ENCODE data around the gene MT1M. TPM values are rescaled to one million over a fixed set of nuclear protein-coding genes. Genes with fewer than 3 reads are reported as not detected.

The MT1M gene
- total RNA-seq, 2 donors from 2014 or later: 5.2 to 9.9 TPM

DNA sequence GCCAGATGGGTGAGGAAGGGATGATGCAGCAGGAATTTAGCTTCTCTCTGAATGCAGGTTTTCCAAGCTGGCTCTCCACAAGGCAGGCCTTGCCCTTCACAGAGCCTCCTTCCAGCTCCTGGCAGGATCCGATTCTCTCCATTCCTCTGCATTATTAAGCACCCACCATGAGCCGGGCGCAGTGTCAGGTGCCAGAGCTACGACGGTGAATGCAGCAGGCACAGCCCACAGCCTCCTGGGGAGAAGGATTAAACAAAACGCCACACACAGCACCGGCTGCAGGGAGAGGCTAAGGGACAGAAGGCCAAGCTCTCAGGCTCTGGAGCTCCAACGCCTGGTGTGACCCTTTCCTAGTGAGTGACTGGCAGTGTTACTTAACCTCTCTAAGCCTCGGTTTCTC, 31.1 kb upstream of the MT1M start:
- TF ChIP-seq, protein P1, sequence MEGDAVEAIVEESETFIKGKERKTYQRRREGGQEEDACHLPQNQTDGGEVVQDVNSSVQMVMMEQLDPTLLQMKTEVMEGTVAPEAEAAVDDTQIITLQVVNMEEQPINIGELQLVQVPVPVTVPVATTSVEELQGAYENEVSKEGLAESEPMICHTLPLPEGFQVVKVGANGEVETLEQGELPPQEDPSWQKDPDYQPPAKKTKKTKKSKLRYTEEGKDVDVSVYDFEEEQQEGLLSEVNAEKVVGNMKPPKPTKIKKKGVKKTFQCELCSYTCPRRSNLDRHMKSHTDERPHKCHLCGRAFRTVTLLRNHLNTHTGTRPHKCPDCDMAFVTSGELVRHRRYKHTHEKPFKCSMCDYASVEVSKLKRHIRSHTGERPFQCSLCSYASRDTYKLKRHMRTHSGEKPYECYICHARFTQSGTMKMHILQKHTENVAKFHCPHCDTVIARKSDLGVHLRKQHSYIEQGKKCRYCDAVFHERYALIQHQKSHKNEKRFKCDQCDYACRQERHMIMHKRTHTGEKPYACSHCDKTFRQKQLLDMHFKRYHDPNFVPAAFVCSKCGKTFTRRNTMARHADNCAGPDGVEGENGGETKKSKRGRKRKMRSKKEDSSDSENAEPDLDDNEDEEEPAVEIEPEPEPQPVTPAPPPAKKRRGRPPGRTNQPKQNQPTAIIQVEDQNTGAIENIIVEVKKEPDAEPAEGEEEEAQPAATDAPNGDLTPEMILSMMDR (IDR thresholded peaks at IDR 0.05): no peak
- peaks cover 0 to 9% of the 10 kb centered on the region in 2 donors for H3K4me1 ChIP-seq

DNA sequence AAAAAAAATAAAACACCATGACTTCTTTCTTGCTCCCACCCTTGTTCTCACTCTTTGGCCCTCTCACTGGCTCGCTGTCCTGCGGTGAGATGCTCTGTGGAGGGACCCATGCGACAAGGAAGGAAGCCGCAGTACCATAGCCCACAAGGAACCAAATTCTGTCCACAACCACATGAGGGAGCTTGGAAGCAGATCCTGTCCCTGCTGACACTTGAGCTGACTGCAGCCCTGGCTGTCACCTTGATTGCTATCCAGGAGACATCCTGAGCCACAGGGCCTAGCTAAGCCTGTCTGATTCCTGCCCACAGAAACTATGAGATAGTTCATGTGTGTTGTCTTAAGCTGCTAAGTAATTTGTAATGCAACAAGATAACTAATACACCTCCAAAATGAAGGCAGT, 28.9 kb upstream of the MT1M start:
- Histone ChIP-seq H3K4me1 (peaks cover 0 to 28% of the 10 kb centered on the region in 2 donors), H3K27ac (peak overlapping the region; percentile 54 to 58), H3K36me3 (no peaks in the 10 kb centered on the region), H3K27me3 (no peaks in the 10 kb centered on the region), H3K9me3 (no peaks in the 10 kb centered on the region), H3K4me3 (no peak overlapping the region)
- DNase-seq (ENCODE audit: low spot score): no peak
- TF ChIP-seq, protein P1 (IDR thresholded peaks at IDR 0.05): peak; percentile 41 to 71

More for the DNA sequence above, 31.1 kb upstream of the MT1M start:
- Histone ChIP-seq H3K27ac (no peak overlapping the region), H3K9me3 (no peaks in the 10 kb centered on the region), H3K4me3 (no peak overlapping the region), H3K27me3 (no peaks in the 10 kb centered on the region), H3K36me3 (no peaks in the 10 kb centered on the region)
- DNase-seq (ENCODE audit: low spot score): no peak

DNA sequence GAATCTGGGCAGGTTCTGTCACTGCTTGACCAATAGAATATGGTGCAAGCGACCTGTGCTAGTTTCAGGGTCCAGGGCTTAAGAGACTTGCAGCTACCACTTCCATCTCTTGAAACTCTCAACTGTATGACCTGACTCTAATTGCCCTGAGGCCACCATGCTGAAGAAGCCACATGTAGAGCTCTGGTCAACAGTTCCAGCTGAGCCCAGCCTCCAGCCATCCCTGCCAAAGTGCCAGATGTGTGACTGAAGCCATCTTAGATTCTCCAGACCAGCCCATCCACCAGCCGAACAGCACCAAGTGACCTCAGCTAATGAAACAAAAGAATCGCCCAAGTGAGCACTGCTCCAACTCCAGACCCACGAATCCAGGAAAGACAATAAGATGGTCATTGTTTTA, 27.5 kb upstream of the MT1M start:
- Histone ChIP-seq H3K9me3 (no peaks in the 10 kb centered on the region), H3K27ac (peak overlapping the region; percentile 92 to 98), H3K27me3 (no peaks in the 10 kb centered on the region), H3K4me1 (peaks cover 0 to 42% of the 10 kb centered on the region in 2 donors), H3K4me3 (no peak overlapping the region), H3K36me3 (no peaks in the 10 kb centered on the region)
- TF ChIP-seq, protein P1 (IDR thresholded peaks at IDR 0.05): no peak
- no peak for DNase-seq (ENCODE audit: low spot score)

DNA sequence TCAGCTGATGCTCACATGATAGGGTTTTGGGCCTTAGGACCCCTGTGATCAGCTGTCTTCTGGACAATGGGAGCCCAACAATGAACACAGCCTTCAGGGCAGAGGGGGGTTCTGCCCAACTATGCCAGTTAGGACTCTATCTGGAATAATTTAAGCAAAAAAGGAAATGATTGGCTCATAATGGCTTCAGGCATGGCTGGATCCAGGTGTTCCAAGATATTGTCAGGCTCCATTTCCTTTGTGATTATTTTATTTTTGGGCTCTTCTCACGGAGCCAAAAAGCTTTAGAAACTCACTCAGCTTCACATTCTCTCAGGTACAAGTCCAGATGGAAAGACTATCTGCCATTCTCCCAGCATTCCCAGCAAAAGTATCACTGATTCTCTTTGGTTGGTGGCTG, 27.0 kb upstream of the MT1M start:
- H3K27ac ChIP-seq: peak overlapping the region; percentile 92 to 98
- TF ChIP-seq, protein P1 (IDR thresholded peaks at IDR 0.05): no peak
- no peaks in the 10 kb centered on the region for H3K9me3 ChIP-seq
- peaks cover 0 to 47% of the 10 kb centered on the region in 2 donors for H3K4me1 ChIP-seq
- no peak overlapping the region for H3K4me3 ChIP-seq
- no peaks in the 10 kb centered on the region for H3K27me3 ChIP-seq
- no peak for DNase-seq (ENCODE audit: low spot score)
- no peaks in the 10 kb centered on the region for H3K36me3 ChIP-seq

DNA sequence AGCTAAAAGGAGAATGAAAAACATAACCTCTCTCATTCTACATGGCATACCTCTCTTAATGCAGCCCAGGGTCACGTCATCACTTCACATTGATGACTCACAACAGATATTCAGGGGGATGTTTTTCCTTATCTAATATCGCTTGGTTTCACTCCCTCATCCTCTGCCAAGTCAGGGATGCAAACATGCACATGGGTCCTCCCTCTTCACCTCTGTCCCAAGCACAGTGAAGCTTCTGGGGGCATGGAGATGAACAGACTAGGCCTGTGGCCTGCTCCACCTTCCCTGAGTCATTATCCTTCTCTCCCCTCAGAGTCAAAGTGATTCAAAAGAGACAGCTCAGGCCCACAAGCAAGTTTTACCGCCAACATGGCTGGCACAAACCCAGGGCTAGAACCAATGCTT, 26.4 kb upstream of the MT1M start:
- TF ChIP-seq, protein P1 (IDR thresholded peaks at IDR 0.05): no peak
- peaks cover 0 to 53% of the 10 kb centered on the region in 2 donors for H3K4me1 ChIP-seq
- no peaks in the 10 kb centered on the region for H3K36me3 ChIP-seq
- no peaks in the 10 kb centered on the region for H3K9me3 ChIP-seq
- peak overlapping the region; percentile 92 to 98 for H3K27ac ChIP-seq
- H3K4me3 ChIP-seq: no peak overlapping the region
- H3K27me3 ChIP-seq: no peaks in the 10 kb centered on the region
- DNase-seq (ENCODE audit: low spot score): peak; percentile 80

DNA sequence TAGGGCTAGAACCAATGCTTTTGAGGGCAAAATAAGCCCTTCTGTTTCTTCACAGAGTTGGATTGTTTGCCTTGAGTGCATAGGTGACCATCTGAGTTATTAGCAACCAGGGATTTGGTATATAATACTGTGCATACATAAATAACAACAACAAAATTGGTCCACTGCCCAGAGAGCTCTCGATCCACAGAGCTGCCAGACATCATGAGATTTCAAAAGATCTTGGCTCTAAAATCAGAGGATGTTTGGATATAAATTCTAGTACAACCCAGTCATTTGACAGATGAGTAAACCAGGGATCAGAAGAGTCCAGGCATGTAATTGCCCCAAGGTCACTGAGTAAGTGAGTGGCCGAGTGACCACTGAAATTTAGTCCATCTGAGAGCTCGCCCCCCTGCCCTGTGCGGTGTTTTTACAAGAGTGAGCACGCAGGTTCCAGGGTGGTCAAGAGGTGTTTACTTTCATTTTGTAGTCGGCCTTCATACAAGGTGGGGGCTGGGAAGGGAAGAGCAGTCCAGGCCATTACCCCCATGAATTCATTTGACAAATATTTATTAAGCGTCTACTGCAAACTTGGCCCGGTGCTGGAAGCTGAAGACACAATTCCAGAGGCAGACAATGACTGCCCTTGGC, 25.9 kb upstream of the MT1M start:
- H3K36me3 ChIP-seq: no peaks in the 10 kb centered on the region
- TF ChIP-seq, protein P1 (IDR thresholded peaks at IDR 0.05): no peak
- H3K4me1 ChIP-seq: peaks cover 0 to 58% of the 10 kb centered on the region in 2 donors
- peak overlapping the region in 1 of 2 donors; percentile 1 for H3K4me3 ChIP-seq
- no peaks in the 10 kb centered on the region for H3K9me3 ChIP-seq
- DNase-seq (ENCODE audit: low spot score): peak; percentile 74
- peak overlapping the region; percentile 92 to 98 for H3K27ac ChIP-seq
- no peaks in the 10 kb centered on the region for H3K27me3 ChIP-seq
